ENCODE results near the gene PKDREJ.

PKDREJ gene

DNA sequence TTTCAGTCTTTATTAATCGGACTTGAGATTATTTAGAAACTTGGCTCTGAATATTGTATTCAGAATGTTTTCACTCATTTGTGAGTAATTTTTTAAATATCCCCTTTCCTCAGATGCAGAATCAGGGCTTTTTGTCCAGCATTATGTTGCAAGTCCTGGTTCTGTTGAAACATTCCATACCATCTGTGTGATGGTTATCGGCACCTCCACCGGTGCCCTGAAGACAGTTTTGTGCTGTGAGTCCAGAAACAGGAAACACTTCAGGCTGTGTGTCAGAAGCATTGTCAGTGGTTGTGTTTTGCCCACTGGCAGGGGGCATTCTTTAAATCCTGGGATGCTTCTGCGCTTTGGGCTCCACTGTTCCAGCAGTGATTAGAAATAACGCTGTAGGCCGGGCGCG is 33.4 kb downstream of the PKDREJ start:
- H3K36me3 ChIP-seq (ENCODE audit: control insufficient read depth in 1 of 2, insufficient read depth in 2 of 2, low read length in 2 of 2): peaks cover 0 to 8% of the 10 kb centered on the region in 2 donors
- H3K4me3 ChIP-seq (ENCODE audit: low read depth in 1 of 2, low read length in 2 of 2): no peak overlapping the region
- no peaks in the 10 kb centered on the region for H3K27me3 ChIP-seq (ENCODE audit: low read depth, low read length)
- H3K9me3 ChIP-seq (ENCODE audit: control insufficient read depth in 1 of 2, low read length in 2 of 2): no peaks in the 10 kb centered on the region
- no peak overlapping the region for H3K27ac ChIP-seq (ENCODE audit: low read length)
- no peaks in the 10 kb centered on the region for H3K4me1 ChIP-seq (ENCODE audit: control insufficient read depth in 1 of 2, insufficient read depth in 2 of 2, low read length in 2 of 2)

DNA sequence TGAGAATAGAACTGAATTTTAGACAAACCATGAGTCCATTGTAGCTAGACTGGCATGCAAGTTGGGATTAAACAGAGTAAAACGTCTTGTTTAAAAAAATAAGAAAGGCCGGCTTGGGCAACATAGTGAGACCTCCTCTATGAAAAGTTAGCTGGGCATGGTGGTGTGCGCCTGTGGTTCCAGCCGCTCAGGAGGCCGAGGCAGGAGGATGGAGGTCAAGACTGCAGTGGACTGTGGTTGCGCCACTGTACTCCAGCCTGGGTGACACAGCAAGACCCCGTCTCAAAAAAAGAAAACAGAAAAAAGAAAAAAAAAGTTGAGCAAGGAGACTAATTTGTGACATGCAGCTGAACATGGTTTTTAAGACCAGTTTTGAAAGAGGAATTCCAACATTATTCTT is 36.6 kb downstream of the PKDREJ start:
- no peak overlapping the region for H3K4me3 ChIP-seq (ENCODE audit: low read depth in 1 of 2, low read length in 2 of 2)
- no peak overlapping the region for H3K27ac ChIP-seq (ENCODE audit: low read length)
- no peaks in the 10 kb centered on the region for H3K4me1 ChIP-seq (ENCODE audit: control insufficient read depth in 1 of 2, insufficient read depth in 2 of 2, low read length in 2 of 2)
- no peaks in the 10 kb centered on the region for H3K27me3 ChIP-seq (ENCODE audit: low read depth, low read length)
- H3K36me3 ChIP-seq (ENCODE audit: control insufficient read depth in 1 of 2, insufficient read depth in 2 of 2, low read length in 2 of 2): peaks cover 5 to 6% of the 10 kb centered on the region in 2 donors
- no peaks in the 10 kb centered on the region for H3K9me3 ChIP-seq (ENCODE audit: control insufficient read depth in 1 of 2, low read length in 2 of 2)

DNA sequence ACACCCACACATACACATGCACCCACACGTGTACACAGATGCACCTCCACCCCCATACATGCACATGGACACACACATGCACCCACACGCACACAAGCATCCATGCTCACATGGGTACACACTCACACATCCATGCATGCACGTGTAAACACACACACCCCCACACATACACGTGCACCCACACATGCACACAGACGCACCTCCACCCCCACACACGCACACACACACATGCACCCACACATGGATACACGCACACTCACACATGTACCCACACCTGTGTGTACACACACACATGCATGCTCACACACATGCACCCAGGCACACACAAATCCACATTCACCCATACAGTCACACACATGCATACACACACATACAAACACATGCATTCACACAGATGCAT is 37.5 kb downstream of the PKDREJ start:
- Histone ChIP-seq H3K36me3 (ENCODE audit: control insufficient read depth in 1 of 2, insufficient read depth in 2 of 2, low read length in 2 of 2) (peaks cover 9 to 12% of the 10 kb centered on the region in 2 donors), H3K27ac (ENCODE audit: low read length) (no peak overlapping the region), H3K4me3 (ENCODE audit: low read depth in 1 of 2, low read length in 2 of 2) (no peak overlapping the region), H3K9me3 (ENCODE audit: control insufficient read depth in 1 of 2, low read length in 2 of 2) (no peaks in the 10 kb centered on the region), H3K27me3 (ENCODE audit: low read depth, low read length) (no peaks in the 10 kb centered on the region), H3K4me1 (ENCODE audit: control insufficient read depth in 1 of 2, insufficient read depth in 2 of 2, low read length in 2 of 2) (no peaks in the 10 kb centered on the region)

DNA sequence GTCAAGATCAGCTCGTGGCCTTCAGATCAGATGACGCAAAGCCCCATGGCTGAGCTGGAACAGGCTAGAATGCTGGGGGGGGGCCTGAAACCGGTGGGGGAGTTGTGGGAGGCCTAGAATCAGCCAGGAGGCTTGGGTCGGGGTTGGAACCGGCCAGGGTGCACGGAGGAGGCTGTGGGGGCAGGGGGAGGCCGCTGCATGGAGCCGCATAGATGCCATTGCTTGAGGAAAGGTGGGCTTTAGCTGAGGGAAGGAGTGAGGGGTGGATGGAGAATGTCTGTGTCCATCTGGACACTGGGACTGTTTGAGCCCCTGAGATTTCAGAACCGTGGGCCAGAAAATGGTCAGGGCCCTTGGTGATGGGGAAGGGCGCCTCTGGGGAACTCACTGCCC is 38.2 kb downstream of the PKDREJ start:
- Histone ChIP-seq H3K27ac (ENCODE audit: low read length) (no peak overlapping the region), H3K9me3 (ENCODE audit: control insufficient read depth in 1 of 2, low read length in 2 of 2) (no peaks in the 10 kb centered on the region), H3K4me1 (ENCODE audit: control insufficient read depth in 1 of 2, insufficient read depth in 2 of 2, low read length in 2 of 2) (no peaks in the 10 kb centered on the region), H3K4me3 (ENCODE audit: low read depth in 1 of 2, low read length in 2 of 2) (no peak overlapping the region), H3K27me3 (ENCODE audit: low read depth, low read length) (no peaks in the 10 kb centered on the region), H3K36me3 (ENCODE audit: control insufficient read depth in 1 of 2, insufficient read depth in 2 of 2, low read length in 2 of 2) (peaks cover 12 to 19% of the 10 kb centered on the region in 2 donors)

DNA sequence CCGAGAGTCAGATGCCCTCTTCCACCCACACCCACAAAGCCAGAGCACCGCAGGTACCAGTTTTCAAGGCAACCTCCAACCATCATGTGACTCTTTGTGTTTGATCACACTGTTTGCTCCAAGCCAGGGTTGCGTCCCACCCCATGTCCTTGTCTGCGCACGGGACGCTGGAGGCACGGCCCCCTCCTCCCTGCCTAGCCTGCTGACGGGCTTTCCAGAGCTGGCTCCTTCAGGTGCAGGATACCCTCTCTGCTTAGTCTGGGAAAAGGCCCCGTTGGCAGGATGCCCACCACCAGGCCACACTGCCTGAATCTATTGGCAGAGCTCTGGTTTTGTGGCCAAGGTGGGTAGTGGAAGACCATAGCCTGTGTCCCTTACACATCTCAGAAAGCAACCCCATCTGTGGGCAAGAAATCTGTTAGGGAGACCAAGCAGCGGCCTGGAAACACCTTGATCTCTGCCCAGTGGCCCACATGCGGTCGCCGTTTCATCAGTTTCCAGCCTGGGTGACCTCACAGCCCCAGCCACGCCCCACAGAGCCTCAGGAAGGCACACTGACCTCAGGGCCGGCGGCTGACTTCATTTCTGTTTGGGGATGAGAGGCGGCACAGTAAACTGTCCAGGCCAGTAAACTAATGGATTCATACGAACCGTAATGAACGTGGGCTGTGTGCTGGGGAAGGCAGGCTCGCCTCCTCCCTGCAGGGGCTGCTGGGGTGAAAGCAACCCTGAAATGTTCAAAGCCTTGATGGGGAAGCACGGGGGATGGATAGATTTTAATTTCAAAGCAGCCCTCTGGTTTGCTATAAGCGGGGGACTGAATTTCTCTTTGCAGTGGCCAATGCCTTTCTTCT is 38.9 kb downstream of the PKDREJ start:
- no peak overlapping the region for H3K4me3 ChIP-seq (ENCODE audit: low read depth in 1 of 2, low read length in 2 of 2)
- no peak overlapping the region for H3K27ac ChIP-seq (ENCODE audit: low read length)
- no peaks in the 10 kb centered on the region for H3K9me3 ChIP-seq (ENCODE audit: control insufficient read depth in 1 of 2, low read length in 2 of 2)
- no peaks in the 10 kb centered on the region for H3K27me3 ChIP-seq (ENCODE audit: low read depth, low read length)
- H3K36me3 ChIP-seq (ENCODE audit: control insufficient read depth in 1 of 2, insufficient read depth in 2 of 2, low read length in 2 of 2): peaks cover 18 to 25% of the 10 kb centered on the region in 2 donors
- H3K4me1 ChIP-seq (ENCODE audit: control insufficient read depth in 1 of 2, insufficient read depth in 2 of 2, low read length in 2 of 2): no peaks in the 10 kb centered on the region

DNA sequence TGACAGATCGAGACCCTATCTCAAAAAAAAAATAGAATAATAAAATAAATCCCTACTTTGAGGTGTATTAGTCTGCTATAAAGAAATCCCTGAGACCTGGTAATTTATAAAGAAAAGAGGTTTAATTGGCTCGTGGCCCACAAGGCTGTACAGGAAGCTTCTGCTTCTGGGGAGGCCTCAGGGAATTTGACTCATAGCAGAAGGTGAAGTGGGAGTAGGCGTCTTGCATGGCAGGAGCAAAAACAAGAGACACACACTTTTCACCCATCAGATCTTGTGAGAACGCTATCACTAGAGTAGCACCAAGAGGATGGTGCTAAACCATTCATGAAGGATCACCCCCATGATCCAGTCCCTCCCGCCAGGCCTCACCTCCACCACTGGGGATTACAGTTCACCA is 42.2 kb downstream of the PKDREJ start:
- Histone ChIP-seq H3K4me3 (ENCODE audit: low read depth in 1 of 2, low read length in 2 of 2) (no peak overlapping the region), H3K27me3 (ENCODE audit: low read depth, low read length) (no peaks in the 10 kb centered on the region), H3K36me3 (ENCODE audit: control insufficient read depth in 1 of 2, insufficient read depth in 2 of 2, low read length in 2 of 2) (peaks cover 30 to 44% of the 10 kb centered on the region in 2 donors), H3K27ac (ENCODE audit: low read length) (no peak overlapping the region), H3K4me1 (ENCODE audit: control insufficient read depth in 1 of 2, insufficient read depth in 2 of 2, low read length in 2 of 2) (no peaks in the 10 kb centered on the region), H3K9me3 (ENCODE audit: control insufficient read depth in 1 of 2, low read length in 2 of 2) (no peaks in the 10 kb centered on the region)

DNA sequence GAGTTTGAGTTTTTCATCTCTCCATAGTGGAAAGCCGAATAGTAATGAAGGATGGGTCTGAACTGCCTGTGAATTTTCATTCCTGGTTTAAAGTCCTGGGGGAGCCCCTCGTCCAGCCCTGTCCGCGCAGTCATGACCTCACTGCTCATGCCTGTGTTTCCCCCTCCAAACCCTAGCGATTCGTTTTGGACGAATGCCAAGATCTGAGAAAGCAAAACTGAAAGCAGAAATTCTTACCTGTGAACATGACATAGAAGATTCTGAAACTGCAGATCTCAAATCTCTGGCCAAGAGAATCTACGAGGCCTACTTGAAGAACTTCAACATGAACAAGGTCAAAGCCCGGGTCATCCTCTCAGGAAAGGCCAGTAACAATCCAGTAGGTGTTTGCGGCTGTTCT is 43.5 kb downstream of the PKDREJ start:
- peaks cover 30 to 53% of the 10 kb centered on the region in 2 donors for H3K36me3 ChIP-seq (ENCODE audit: control insufficient read depth in 1 of 2, insufficient read depth in 2 of 2, low read length in 2 of 2)

DNA sequence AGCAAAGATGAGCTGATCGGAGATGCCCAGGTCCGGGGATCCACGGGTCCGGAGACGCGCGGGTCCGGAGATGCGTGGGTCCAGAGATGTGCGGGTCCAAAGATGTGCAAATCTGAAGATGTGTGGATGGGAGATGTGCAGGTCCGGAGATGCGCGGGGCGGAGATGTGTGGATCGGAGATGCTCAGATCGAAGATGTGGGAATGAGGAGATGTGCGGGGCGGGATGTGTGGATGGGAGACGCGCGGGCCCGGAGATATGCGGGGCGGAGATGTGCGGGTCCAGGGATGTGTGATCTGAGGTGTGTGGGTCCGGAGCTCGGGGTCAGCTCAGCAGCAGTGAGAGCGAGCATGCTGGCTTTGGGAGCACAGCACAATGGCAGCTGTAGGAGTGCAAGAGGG is 48.5 kb downstream of the PKDREJ start:
- no peaks in the 10 kb centered on the region for H3K9me3 ChIP-seq (ENCODE audit: control insufficient read depth in 1 of 2, low read length in 2 of 2)
- peaks cover 17 to 45% of the 10 kb centered on the region in 2 donors for H3K36me3 ChIP-seq (ENCODE audit: control insufficient read depth in 1 of 2, insufficient read depth in 2 of 2, low read length in 2 of 2)
- no peaks in the 10 kb centered on the region for H3K27me3 ChIP-seq (ENCODE audit: low read depth, low read length)
- H3K4me1 ChIP-seq (ENCODE audit: control insufficient read depth in 1 of 2, insufficient read depth in 2 of 2, low read length in 2 of 2): no peaks in the 10 kb centered on the region
- no peak overlapping the region for H3K27ac ChIP-seq (ENCODE audit: low read length)
- no peak overlapping the region for H3K4me3 ChIP-seq (ENCODE audit: low read depth in 1 of 2, low read length in 2 of 2)

More for the DNA sequence above, 43.5 kb downstream of the PKDREJ start:
- no peaks in the 10 kb centered on the region for H3K4me1 ChIP-seq (ENCODE audit: control insufficient read depth in 1 of 2, insufficient read depth in 2 of 2, low read length in 2 of 2)
- no peaks in the 10 kb centered on the region for H3K27me3 ChIP-seq (ENCODE audit: low read depth, low read length)
- no peak overlapping the region for H3K27ac ChIP-seq (ENCODE audit: low read length)
- no peak overlapping the region for H3K4me3 ChIP-seq (ENCODE audit: low read depth in 1 of 2, low read length in 2 of 2)
- no peaks in the 10 kb centered on the region for H3K9me3 ChIP-seq (ENCODE audit: control insufficient read depth in 1 of 2, low read length in 2 of 2)

DNA sequence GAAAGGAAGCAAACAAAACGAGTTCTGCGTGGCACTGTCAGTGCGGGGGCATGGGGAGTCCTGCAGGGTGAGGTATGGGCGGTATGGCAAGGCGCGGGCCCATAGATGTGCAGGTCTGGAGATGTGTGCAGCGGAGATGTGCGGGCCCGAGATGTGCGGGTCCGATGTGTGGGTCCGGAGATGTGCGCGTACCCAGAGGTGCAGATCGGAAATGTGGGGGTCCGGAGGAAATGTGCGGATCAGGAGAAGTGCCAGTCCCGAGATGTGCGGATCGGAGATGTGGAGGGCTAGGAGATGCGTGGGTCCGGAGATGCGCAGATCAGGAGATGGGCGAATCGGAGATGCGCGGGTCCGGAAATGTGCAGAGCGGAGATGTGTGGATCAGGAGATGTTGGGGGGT is 49.0 kb downstream of the PKDREJ start:
- no peaks in the 10 kb centered on the region for H3K4me1 ChIP-seq (ENCODE audit: control insufficient read depth in 1 of 2, insufficient read depth in 2 of 2, low read length in 2 of 2)
- no peak overlapping the region for H3K4me3 ChIP-seq (ENCODE audit: low read depth in 1 of 2, low read length in 2 of 2)
- peaks cover 17 to 43% of the 10 kb centered on the region in 2 donors for H3K36me3 ChIP-seq (ENCODE audit: control insufficient read depth in 1 of 2, insufficient read depth in 2 of 2, low read length in 2 of 2)
- no peak overlapping the region for H3K27ac ChIP-seq (ENCODE audit: low read length)
- no peaks in the 10 kb centered on the region for H3K27me3 ChIP-seq (ENCODE audit: low read depth, low read length)
- peaks cover 0 to 3% of the 10 kb centered on the region in 2 donors for H3K9me3 ChIP-seq (ENCODE audit: control insufficient read depth in 1 of 2, low read length in 2 of 2)

DNA sequence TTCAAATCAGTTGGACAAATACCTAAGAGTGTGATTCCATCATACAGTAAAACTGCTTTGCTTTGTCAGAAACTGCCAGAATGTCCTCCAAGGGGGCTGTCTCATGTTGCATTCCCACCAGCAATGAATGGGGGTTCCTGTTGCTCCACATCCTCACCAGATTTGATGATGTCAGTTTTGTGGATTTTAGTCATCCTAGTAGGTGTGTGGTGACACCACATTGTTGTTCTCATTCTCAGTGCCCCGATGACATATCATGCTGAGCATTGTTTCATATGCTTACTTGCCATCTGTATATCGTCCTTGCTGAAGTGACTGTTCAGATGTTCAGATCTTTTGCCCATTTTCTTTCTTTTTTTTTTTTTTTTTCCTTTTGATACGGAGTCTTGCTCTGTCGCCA is 50.1 kb downstream of the PKDREJ start:
- H3K27me3 ChIP-seq (ENCODE audit: low read depth, low read length): no peaks in the 10 kb centered on the region
- H3K36me3 ChIP-seq (ENCODE audit: control insufficient read depth in 1 of 2, insufficient read depth in 2 of 2, low read length in 2 of 2): peaks cover 18 to 48% of the 10 kb centered on the region in 2 donors
- no peak overlapping the region for H3K4me3 ChIP-seq (ENCODE audit: low read depth in 1 of 2, low read length in 2 of 2)
- no peaks in the 10 kb centered on the region for H3K4me1 ChIP-seq (ENCODE audit: control insufficient read depth in 1 of 2, insufficient read depth in 2 of 2, low read length in 2 of 2)
- H3K9me3 ChIP-seq (ENCODE audit: control insufficient read depth in 1 of 2, low read length in 2 of 2): peaks cover 0 to 11% of the 10 kb centered on the region in 2 donors
- no peak overlapping the region for H3K27ac ChIP-seq (ENCODE audit: low read length)

DNA sequence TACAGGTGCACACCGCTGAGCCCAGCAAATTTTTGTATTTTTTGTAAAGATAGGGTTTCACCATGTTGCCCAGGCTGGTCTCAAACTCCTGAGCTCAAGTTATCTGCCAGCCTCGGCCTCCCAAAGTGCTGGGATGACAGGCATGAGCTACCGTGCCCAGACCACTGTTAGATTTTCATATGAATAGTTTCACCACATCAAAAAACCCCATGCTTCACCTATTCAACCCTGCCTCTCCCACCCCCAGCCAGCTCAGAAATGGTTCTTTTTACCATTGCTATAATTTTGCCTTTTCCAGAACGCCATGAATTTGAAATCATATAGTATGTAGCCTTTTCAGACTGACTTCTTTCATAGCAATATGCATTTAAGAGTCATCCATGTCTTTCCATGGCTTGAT is 50.9 kb downstream of the PKDREJ start:
- H3K36me3 ChIP-seq (ENCODE audit: control insufficient read depth in 1 of 2, insufficient read depth in 2 of 2, low read length in 2 of 2): peaks cover 16 to 49% of the 10 kb centered on the region in 2 donors
- no peak overlapping the region for H3K4me3 ChIP-seq (ENCODE audit: low read depth in 1 of 2, low read length in 2 of 2)
- no peaks in the 10 kb centered on the region for H3K27me3 ChIP-seq (ENCODE audit: low read depth, low read length)
- H3K9me3 ChIP-seq (ENCODE audit: control insufficient read depth in 1 of 2, low read length in 2 of 2): peaks cover 0 to 11% of the 10 kb centered on the region in 2 donors
- no peaks in the 10 kb centered on the region for H3K4me1 ChIP-seq (ENCODE audit: control insufficient read depth in 1 of 2, insufficient read depth in 2 of 2, low read length in 2 of 2)
- no peak overlapping the region for H3K27ac ChIP-seq (ENCODE audit: low read length)

DNA sequence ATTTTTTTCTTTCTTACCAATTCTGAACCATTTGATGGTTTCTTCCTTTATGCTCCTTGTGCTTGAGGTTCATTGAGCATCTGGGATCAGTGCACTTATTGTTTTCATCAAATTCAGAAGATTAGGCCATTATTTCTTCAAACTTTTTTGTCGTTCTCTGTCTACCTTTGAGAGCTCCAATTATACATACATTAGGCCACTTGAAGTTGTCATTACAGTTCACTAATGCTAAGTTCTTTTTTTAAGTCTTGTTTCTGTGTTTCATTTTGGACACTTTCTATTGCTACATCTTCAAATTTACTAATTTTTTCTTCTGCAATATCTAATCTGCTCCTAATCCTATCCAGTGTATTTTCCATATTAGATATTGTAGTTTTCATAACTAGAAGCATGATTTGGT is 53.9 kb downstream of the PKDREJ start:
- H3K27ac ChIP-seq (ENCODE audit: low read length): no peak overlapping the region
- H3K4me3 ChIP-seq (ENCODE audit: low read depth in 1 of 2, low read length in 2 of 2): no peak overlapping the region
- H3K27me3 ChIP-seq (ENCODE audit: low read depth, low read length): no peaks in the 10 kb centered on the region
- no peaks in the 10 kb centered on the region for H3K4me1 ChIP-seq (ENCODE audit: control insufficient read depth in 1 of 2, insufficient read depth in 2 of 2, low read length in 2 of 2)
- peaks cover 0 to 13% of the 10 kb centered on the region in 2 donors for H3K9me3 ChIP-seq (ENCODE audit: control insufficient read depth in 1 of 2, low read length in 2 of 2)
- H3K36me3 ChIP-seq (ENCODE audit: control insufficient read depth in 1 of 2, insufficient read depth in 2 of 2, low read length in 2 of 2): peaks cover 9 to 37% of the 10 kb centered on the region in 2 donors
